Ureter (tissue), 1 donor: Measurements from ENCODE around the gene IL12RB2. TPM values are rescaled to one million over a fixed set of nuclear protein-coding genes. Genes with fewer than 3 reads are reported as not detected.
"Not testable (repeated sequence)": the region's sequence is repeated elsewhere in the genome, so short reads cannot be mapped to it uniquely, and the experiment has no call there.

Source experiments
- DNase-seq: peaks from one replicate; pipeline ENCODE4 v3.0.0-alpha.2; 2020; ENCODE audit warnings: low spot score
- total RNA-seq: library from RNA; stranded (reverse); gene quantifications from one replicate; pipeline ENCODE4 v1.2.4, GENCODE V29; 2023
- donor health status: DM: yes; HTN: yes; CAD: no.

IL12RB2 gene
- total RNA-seq, 1 donor from 2014 or later: 0.60 TPM

GRCh38 chr1:67431156-67431765 lies 123.6 kb downstream of the IL12RB2 start:
- no peak for DNase-seq

GRCh38 chr1:67431869-67432578 lies 124.4 kb downstream of the IL12RB2 start:
- DNase-seq: no peak

- no peak for DNase-seq
These were observed 125.1 kb downstream of the IL12RB2 start for GRCh38 chr1:67432745-67433144.

- no peak for DNase-seq
These were observed 126.2 kb downstream of the IL12RB2 start for GRCh38 chr1:67433837-67434236.

- DNase-seq: no peak
These were observed 126.8 kb downstream of the IL12RB2 start for GRCh38 chr1:67434491-67434890.

- DNase-seq: no peak
These were observed 128.9 kb downstream of the IL12RB2 start for GRCh38 chr1:67436511-67437055.

GRCh38 chr1:67437961-67438360 lies 130.3 kb downstream of the IL12RB2 start:
- no peak for DNase-seq

- no peak for DNase-seq
These were observed 131.8 kb downstream of the IL12RB2 start for GRCh38 chr1:67439277-67440029.

- DNase-seq: no peak
These were observed 132.7 kb downstream of the IL12RB2 start for GRCh38 chr1:67440339-67440738.

- no peak for DNase-seq
These were observed 133.5 kb downstream of the IL12RB2 start for GRCh38 chr1:67441183-67441582.

GRCh38 chr1:67441739-67442281 lies 134.1 kb downstream of the IL12RB2 start:
- DNase-seq: no peak

- DNase-seq: not testable (repeated sequence)
These were observed 138.3 kb downstream of the IL12RB2 start for GRCh38 chr1:67446014-67446413.

Other genes starting within 250 kb of the IL12RB2 start
- gene C1orf141, start 172.9 kb upstream of the IL12RB2 start, total RNA-seq: not detected
- gene IL23R, start 141.4 kb upstream of the IL12RB2 start, total RNA-seq: 0.18 TPM
- 174 TPM for gene SERBP1, start 122.5 kb downstream of the IL12RB2 start, total RNA-seq